ENCODE measurements around the gene TACO1.

Gene TACO1

DNA sequence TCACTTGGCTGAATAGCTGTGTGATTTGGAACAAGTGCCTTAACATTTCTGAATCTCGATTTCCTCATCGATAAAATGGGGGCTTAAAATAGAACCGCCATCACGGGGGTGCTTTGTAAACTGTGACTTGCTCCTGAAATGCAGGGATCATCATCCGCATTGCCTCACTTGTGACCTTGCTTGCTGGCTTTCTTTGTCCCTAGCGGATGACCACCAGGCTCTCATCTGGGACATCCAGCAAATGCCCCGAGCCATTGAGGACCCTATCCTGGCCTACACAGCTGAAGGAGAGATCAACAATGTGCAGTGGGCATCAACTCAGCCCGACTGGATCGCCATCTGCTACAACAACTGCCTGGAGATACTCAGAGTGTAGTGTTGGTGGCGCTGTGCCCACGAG, 11.9 kb upstream of the TACO1 start:
- no peaks in the 10 kb centered on the region for H3K4me1 ChIP-seq (ENCODE audit: control insufficient read depth, low read length)
- H3K27ac ChIP-seq (ENCODE audit: low read depth, low read length), result no peak overlapping the region
- 0 out of 2 replicates have a peak, but pooled peaks cover 3% of the 10 kb centered on the region for H4K20me1 ChIP-seq (ENCODE audit: control insufficient read depth, insufficient read depth, low read depth, low read length)
- no peak overlapping the region for H3K4me2 ChIP-seq (ENCODE audit: low read length)
- H3K9me2 ChIP-seq (replicated peaks; ENCODE audit: control insufficient read depth, low read length), result no peaks in the 10 kb centered on the region
- H3K27me3 ChIP-seq (ENCODE audit: control insufficient read depth, low read length), result no peaks in the 10 kb centered on the region
- H3K4me3 ChIP-seq (ENCODE audit: low read length), result no peak overlapping the region
- H3K9me3 ChIP-seq (ENCODE audit: control insufficient read depth, insufficient read depth, low read length), result no peaks in the 10 kb centered on the region
- no peaks in the 10 kb centered on the region for H3F3A ChIP-seq (ENCODE audit: control insufficient read depth, insufficient read depth)
- no peaks in the 10 kb centered on the region for H3K79me2 ChIP-seq (ENCODE audit: control insufficient read depth, low read length)
- H3K36me3 ChIP-seq (ENCODE audit: control insufficient read depth, low read length), result peaks cover 68% of the 10 kb centered on the region
- TF ChIP-seq, protein P1, sequence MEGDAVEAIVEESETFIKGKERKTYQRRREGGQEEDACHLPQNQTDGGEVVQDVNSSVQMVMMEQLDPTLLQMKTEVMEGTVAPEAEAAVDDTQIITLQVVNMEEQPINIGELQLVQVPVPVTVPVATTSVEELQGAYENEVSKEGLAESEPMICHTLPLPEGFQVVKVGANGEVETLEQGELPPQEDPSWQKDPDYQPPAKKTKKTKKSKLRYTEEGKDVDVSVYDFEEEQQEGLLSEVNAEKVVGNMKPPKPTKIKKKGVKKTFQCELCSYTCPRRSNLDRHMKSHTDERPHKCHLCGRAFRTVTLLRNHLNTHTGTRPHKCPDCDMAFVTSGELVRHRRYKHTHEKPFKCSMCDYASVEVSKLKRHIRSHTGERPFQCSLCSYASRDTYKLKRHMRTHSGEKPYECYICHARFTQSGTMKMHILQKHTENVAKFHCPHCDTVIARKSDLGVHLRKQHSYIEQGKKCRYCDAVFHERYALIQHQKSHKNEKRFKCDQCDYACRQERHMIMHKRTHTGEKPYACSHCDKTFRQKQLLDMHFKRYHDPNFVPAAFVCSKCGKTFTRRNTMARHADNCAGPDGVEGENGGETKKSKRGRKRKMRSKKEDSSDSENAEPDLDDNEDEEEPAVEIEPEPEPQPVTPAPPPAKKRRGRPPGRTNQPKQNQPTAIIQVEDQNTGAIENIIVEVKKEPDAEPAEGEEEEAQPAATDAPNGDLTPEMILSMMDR (IDR thresholded peaks at IDR 0.05; ENCODE audit: low read depth, low read length, poor library complexity, severe bottlenecking), result no peak
- no peak for TF ChIP-seq EZH2phosphoT487 (IDR thresholded peaks at IDR 0.05; ENCODE audit: borderline replicate concordance, low read length)

DNA sequence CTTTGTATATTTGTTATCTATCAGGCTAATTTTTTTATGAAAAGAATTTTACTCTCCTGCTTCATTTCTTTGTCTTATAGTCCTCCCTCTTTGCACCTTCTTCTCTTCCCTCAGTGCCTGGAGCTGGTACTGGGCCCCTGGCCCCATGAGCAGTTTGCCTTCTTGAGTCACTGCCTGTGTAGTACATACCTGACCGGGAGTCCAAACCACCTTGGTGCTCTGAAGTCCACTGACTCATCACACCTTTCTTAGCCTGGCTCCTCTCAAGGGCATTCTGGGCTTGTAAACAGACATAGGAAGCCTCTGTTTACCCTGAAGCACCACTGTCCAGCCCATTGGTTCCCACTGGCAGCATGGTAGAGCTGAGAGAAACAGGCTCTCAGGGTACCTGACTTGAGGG, 11.0 kb upstream of the TACO1 start:
- no peaks in the 10 kb centered on the region for H3K9me3 ChIP-seq (ENCODE audit: control insufficient read depth, insufficient read depth, low read length)
- H3K4me3 ChIP-seq (ENCODE audit: low read length), result no peak overlapping the region
- no peaks in the 10 kb centered on the region for H3K4me1 ChIP-seq (ENCODE audit: control insufficient read depth, low read length)
- peaks cover 68% of the 10 kb centered on the region for H3K36me3 ChIP-seq (ENCODE audit: control insufficient read depth, low read length)
- no peak overlapping the region for H3K27ac ChIP-seq (ENCODE audit: low read depth, low read length)
- no peak for TF ChIP-seq EZH2phosphoT487 (IDR thresholded peaks at IDR 0.05; ENCODE audit: borderline replicate concordance, low read length)
- TF ChIP-seq, protein P1 (IDR thresholded peaks at IDR 0.05; ENCODE audit: low read depth, low read length, poor library complexity, severe bottlenecking), result no peak
- no peaks in the 10 kb centered on the region for H3K27me3 ChIP-seq (ENCODE audit: control insufficient read depth, low read length)
- H4K20me1 ChIP-seq (ENCODE audit: control insufficient read depth, insufficient read depth, low read depth, low read length), result 0 out of 2 replicates have a peak, but pooled peaks cover 3% of the 10 kb centered on the region
- no peaks in the 10 kb centered on the region for H3K9me2 ChIP-seq (replicated peaks; ENCODE audit: control insufficient read depth, low read length)
- no peak overlapping the region for H3K4me2 ChIP-seq (ENCODE audit: low read length)
- no peaks in the 10 kb centered on the region for H3F3A ChIP-seq (ENCODE audit: control insufficient read depth, insufficient read depth)
- no peaks in the 10 kb centered on the region for H3K79me2 ChIP-seq (ENCODE audit: control insufficient read depth, low read length)

DNA sequence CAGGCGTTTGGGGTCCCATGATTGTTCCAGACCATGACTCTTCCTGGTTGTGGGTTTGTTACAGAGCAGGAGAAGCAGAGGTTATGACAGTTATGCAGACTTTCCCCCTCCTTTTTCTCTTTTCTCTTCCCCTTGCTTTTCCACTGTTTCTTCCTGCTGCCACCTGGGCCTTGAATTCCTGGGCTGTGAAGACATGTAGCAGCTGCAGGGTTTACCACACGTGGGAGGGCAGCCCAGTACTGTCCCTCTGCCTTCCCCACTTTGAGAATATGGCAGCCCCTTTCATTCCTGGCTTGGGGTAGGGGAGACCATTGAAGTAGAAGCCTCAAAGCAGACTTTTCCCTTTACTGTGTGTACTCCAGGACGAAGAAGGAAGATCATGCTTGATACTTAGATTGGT, 7.9 kb upstream of the TACO1 start:
- no peak for TF ChIP-seq EZH2phosphoT487 (IDR thresholded peaks at IDR 0.05; ENCODE audit: borderline replicate concordance, low read length)
- TF ChIP-seq, protein P1 (IDR thresholded peaks at IDR 0.05; ENCODE audit: low read depth, low read length, poor library complexity, severe bottlenecking), result no peak
- Histone ChIP-seq H3K9me3 (ENCODE audit: control insufficient read depth, insufficient read depth, low read length) (no peaks in the 10 kb centered on the region), H3K9me2 (replicated peaks; ENCODE audit: control insufficient read depth, low read length) (no peaks in the 10 kb centered on the region), H3K79me2 (ENCODE audit: control insufficient read depth, low read length) (no peaks in the 10 kb centered on the region), H3K4me1 (ENCODE audit: control insufficient read depth, low read length) (peaks cover 5% of the 10 kb centered on the region; the same call in 1 of the 2 replicates), H3K27me3 (ENCODE audit: control insufficient read depth, low read length) (no peaks in the 10 kb centered on the region), H3K27ac (ENCODE audit: low read depth, low read length) (no peak overlapping the region), H3K4me3 (ENCODE audit: low read length) (no peak overlapping the region), H3F3A (ENCODE audit: control insufficient read depth, insufficient read depth) (0 out of 2 replicates have a peak, but pooled peaks cover 4% of the 10 kb centered on the region), H4K20me1 (ENCODE audit: control insufficient read depth, insufficient read depth, low read depth, low read length) (0 out of 2 replicates have a peak, but pooled peaks cover 3% of the 10 kb centered on the region), H3K36me3 (ENCODE audit: control insufficient read depth, low read length) (peaks cover 50% of the 10 kb centered on the region), H3K4me2 (ENCODE audit: low read length) (no peak overlapping the region)
